H1 (cell line): ENCODE measurements around the gene RAVER2. TPM values are rescaled to one million over a fixed set of nuclear protein-coding genes. Genes with fewer than 3 reads are reported as not detected.

Experiments used
- CTCF ChIA-PET: fragments of 300-600 bp; sonication (Branson Sonifier 250); formaldehyde crosslinking; loops from one replicate; lab custom pipeline; 2021; ENCODE audit not compliant: partially characterized antibody; lab: Charles Lee
- POLR2A ChIA-PET: fragments of 300-600 bp; sonication (Branson Sonifier 250); formaldehyde crosslinking; loops from one replicate; lab custom pipeline; 2021; ENCODE audit warnings: inconsistent platforms; ENCODE audit not compliant: partially characterized antibody; lab: Charles Lee
- DNase-seq, 2 experiments: peaks; one replicate each; pipeline versions ENCODE4 v3.0.0 to v3.0.0-alpha.2; 2010 to 2022; ENCODE audit warnings: low spot score in 2 of 2, low read depth in 1 of 2, mixed read lengths in 1 of 2
- FAIRE-seq: peaks from 2 replicates; lab custom pipeline; 2011; peaks lifted over from hg19 to GRCh38; lab: Jason Lieb, UNC
- H2AFZ ChIP-seq: 2 replicates; pipeline ENCODE4 v1.8.1; 2012; ENCODE audit warnings: low read length, inconsistent platforms
- H2AK5ac ChIP-seq: 2 replicates; pipeline ENCODE4 v1.6.1; 2013; ENCODE audit warnings: low read depth, low read length
- H2BK120ac ChIP-seq: replicated peaks from 2 replicates; pipeline ENCODE3; 2013; ENCODE audit warnings: low read depth, low read length, inconsistent platforms
- H2BK12ac ChIP-seq: 2 replicates; pipeline ENCODE4 v1.6.1; 2013; ENCODE audit warnings: low read depth, low read length
- H2BK15ac ChIP-seq: 2 replicates; pipeline ENCODE4 v1.6.1; 2013; ENCODE audit warnings: low read length
- H2BK20ac ChIP-seq: 2 replicates; pipeline ENCODE4 v1.6.1; 2013; ENCODE audit warnings: low read length
- H2BK5ac ChIP-seq: 2 replicates; pipeline ENCODE4 v1.6.1; 2013; ENCODE audit warnings: low read depth, low read length
- H3K14ac ChIP-seq: 2 replicates; pipeline ENCODE4 v1.6.1; 2013; ENCODE audit warnings: inconsistent platforms; ENCODE audit not compliant: insufficient read length
- H3K18ac ChIP-seq: 2 replicates; pipeline ENCODE4 v1.6.1; 2013; ENCODE audit warnings: low read length; ENCODE audit errors: extremely low read depth
- H3K23ac ChIP-seq: 2 replicates; pipeline ENCODE4 v1.6.1; 2013; ENCODE audit warnings: inconsistent platforms; ENCODE audit not compliant: insufficient read length
- H3K23me2 ChIP-seq: 2 replicates; pipeline ENCODE4 v1.6.1; 2013; ENCODE audit warnings: low read depth, low read length
- H3K27ac ChIP-seq: 2 replicates; pipeline ENCODE4 v1.6.1; 2011; ENCODE audit warnings: low read depth, low read length, inconsistent platforms
- H3K27me3 ChIP-seq, 4 experiments: replicated peaks in 1 of 4; 1 replicate in 1 of 4; 2 replicates in 3 of 4; pipeline versions ENCODE4 v1.6.1 to v1.8.1; 2011 to 2013; ENCODE audit warnings: low read length in 3 of 4, mild to moderate bottlenecking in 3 of 4, inconsistent platforms in 2 of 4, mixed read lengths in 2 of 4, moderate library complexity in 1 of 4; ENCODE audit not compliant: control insufficient read depth in 3 of 4, insufficient read depth in 3 of 4; ENCODE audit errors: extremely low read depth in 1 of 4
- H3K36me3 ChIP-seq, 4 experiments: 2 replicates each; pipeline versions ENCODE4 v1.6.1 to v1.8.1; 2011 to 2013; ENCODE audit warnings: mild to moderate bottlenecking in 4 of 4, low read length in 3 of 4, moderate library complexity in 2 of 4, control low read depth in 1 of 4, inconsistent platforms in 1 of 4; ENCODE audit not compliant: insufficient read depth in 4 of 4, control insufficient read depth in 2 of 4
- H3K4ac ChIP-seq: replicated peaks from 2 replicates; pipeline ENCODE3; 2013; ENCODE audit warnings: low read length, low read depth, mixed read lengths, inconsistent platforms; ENCODE audit not compliant: insufficient read length
- H3K4me1 ChIP-seq, 4 experiments: replicated peaks in 1 of 4; 1 replicate in 1 of 4; 2 replicates in 3 of 4; pipeline versions ENCODE4 v1.6.1 to v1.8.1; 2011 to 2013; ENCODE audit warnings: low read length in 3 of 4, inconsistent platforms in 2 of 4, mixed read lengths in 1 of 4; ENCODE audit not compliant: insufficient read depth in 4 of 4, control insufficient read depth in 3 of 4
- H3K4me2 ChIP-seq, 2 experiments: 2 replicates each; pipeline versions ENCODE4 v1.6.1 to v1.8.1; 2011 to 2013; ENCODE audit warnings: low read depth in 2 of 2, low read length in 2 of 2, control low read depth in 1 of 2, inconsistent platforms in 1 of 2, mild to moderate bottlenecking in 1 of 2; ENCODE audit not compliant: insufficient read depth in 1 of 2
- H3K4me3 ChIP-seq, 4 experiments: fragments of 200-600, 300-600 bp in 1 of 4; sonication (generic), shearing (Covaris generic), sonication (Bioruptor Twin) in 1 of 4; 2 replicates each; pipeline versions ENCODE4 v1.5.1 to v1.8.1; 2011 to 2016; ENCODE audit warnings: low read length in 4 of 4, low read depth in 3 of 4, control low read depth in 2 of 4, inconsistent platforms in 2 of 4, mild to moderate bottlenecking in 2 of 4, mixed read lengths in 1 of 4, moderate library complexity in 1 of 4; ENCODE audit not compliant: insufficient read depth in 2 of 4; ENCODE audit errors: extremely low read depth in 1 of 4
- H3K56ac ChIP-seq: replicated peaks from 2 replicates; pipeline ENCODE3; 2013; ENCODE audit warnings: low read depth, mild to moderate bottlenecking, mixed read lengths, low read length, inconsistent platforms; ENCODE audit not compliant: insufficient read length
- H3K79me1 ChIP-seq: 2 replicates; pipeline ENCODE4 v1.6.1; 2013; ENCODE audit warnings: low read depth, low read length, control low read depth
- H3K79me2 ChIP-seq, 2 experiments: 2 replicates each; pipeline versions ENCODE4 v1.6.1 to v1.8.1; 2012 to 2013; ENCODE audit warnings: low read length in 2 of 2, mild to moderate bottlenecking in 2 of 2, inconsistent platforms in 1 of 2; ENCODE audit not compliant: insufficient read depth in 2 of 2, control insufficient read depth in 1 of 2
- H3K9ac ChIP-seq, 4 experiments: replicated peaks in 1 of 4; 1 replicate in 1 of 4; 2 replicates in 3 of 4; pipeline versions ENCODE4 v1.6.1 to v1.8.1; 2011 to 2013; ENCODE audit warnings: low read depth in 3 of 4, low read length in 3 of 4, control low read depth in 2 of 4, mild to moderate bottlenecking in 2 of 4, moderate library complexity in 2 of 4, inconsistent platforms in 1 of 4; ENCODE audit errors: extremely low read depth in 1 of 4
- H3K9me3 ChIP-seq, 2 experiments: 2 replicates each; pipeline versions ENCODE4 v1.6.1 to v1.8.1; 2012 to 2013; ENCODE audit warnings: mild to moderate bottlenecking in 2 of 2, moderate library complexity in 2 of 2, control low read depth in 1 of 2, inconsistent platforms in 1 of 2, low read depth in 1 of 2, low read length in 1 of 2, mixed read lengths in 1 of 2; ENCODE audit not compliant: insufficient read depth in 2 of 2
- H4K20me1 ChIP-seq, 2 experiments: replicated peaks in 1 of 2; 2 replicates each; pipeline versions ENCODE3 to v1.8.1; 2011 to 2013; ENCODE audit warnings: inconsistent platforms in 2 of 2, low read length in 2 of 2, mild to moderate bottlenecking in 1 of 2; ENCODE audit not compliant: insufficient read depth in 2 of 2, control insufficient read depth in 1 of 2
- H4K5ac ChIP-seq: 2 replicates; pipeline ENCODE4 v1.6.1; 2013; ENCODE audit warnings: low read length, low read depth, mixed read lengths, inconsistent platforms; ENCODE audit not compliant: insufficient read length
- H4K8ac ChIP-seq: 2 replicates; pipeline ENCODE4 v1.8.0; 2013; ENCODE audit warnings: mild to moderate bottlenecking, moderate library complexity, low read length, inconsistent platforms; ENCODE audit not compliant: insufficient read depth; ENCODE audit errors: extremely low read depth
- H4K91ac ChIP-seq: replicated peaks from 2 replicates; pipeline ENCODE3; 2013; ENCODE audit warnings: low read length, mixed read lengths, inconsistent platforms; ENCODE audit not compliant: insufficient read length
- BRCA1 ChIP-seq: IDR thresholded peaks from 2 replicates; pipeline ENCODE4 v1.6.1; 2012; ENCODE audit warnings: low read depth, low read length, improper control_type of control experiment
- GABPA ChIP-seq: IDR thresholded peaks from 2 replicates; pipeline ENCODE4 v1.6.1; 2011; ENCODE audit warnings: mild to moderate bottlenecking, low read length, moderate library complexity, borderline replicate concordance; ENCODE audit not compliant: insufficient read depth
- GTF2F1 ChIP-seq: IDR thresholded peaks from 2 replicates; pipeline ENCODE4 v1.6.1; 2012; ENCODE audit warnings: low read depth, low read length, improper control_type of control experiment, borderline replicate concordance
- POLR2A ChIP-seq, 2 experiments: IDR thresholded peaks; 1 replicate in 1 of 2; 2 replicates in 1 of 2; pipeline ENCODE4 v1.6.1; 2011; ENCODE audit warnings: low read depth in 2 of 2, low read length in 2 of 2, mild to moderate bottlenecking in 2 of 2; ENCODE audit errors: control extremely low read depth in 1 of 2
- SRF ChIP-seq: IDR thresholded peaks from 2 replicates; pipeline ENCODE4 v1.6.1; 2011; ENCODE audit warnings: mild to moderate bottlenecking, low read depth, low read length, moderate library complexity
- TAF7 ChIP-seq: optimal IDR thresholded peaks from 2 replicates; pipeline ENCODE3; 2011; ENCODE audit warnings: low read depth, mild to moderate bottlenecking, inconsistent platforms, low read length, moderate library complexity, borderline replicate concordance
- WGBS, 2 experiments: shearing (Covaris generic) in 1 of 2; methylation state at CpG; one replicate each; pipeline versions ENCODE4 v1.1.6 to v1.1.7; 2013 to 2015; ENCODE audit warnings: low lambda C conversion rate in 2 of 2, mixed read lengths in 2 of 2, inconsistent platforms in 1 of 2, low coverage in 1 of 2, missing lambda C conversion rate in 1 of 2; ENCODE audit not compliant: insufficient replicate concordance in 2 of 2, insufficient coverage in 1 of 2, insufficient read length in 1 of 2; ENCODE audit errors: extremely low coverage in 1 of 2, missing lambda C conversion rate in 1 of 2; 5-methylcytosine and 5-hydroxymethylcytosine counted together
- polyA plus RNA-seq, 7 experiments: library from polyadenylated mRNA; depleted of rRNA in 3 of 7; stranded (reverse) in 5 of 7; unstranded in 2 of 7; fragments of >200 nt in 5 of 7; fragments of 200-250 nt in 2 of 7; gene quantifications; 1 replicate in 5 of 7; 2 replicates in 1 of 7; 4 replicates in 1 of 7; pipeline versions ENCODE4 v1.2.1 to v1.2.3, GENCODE V29; 2011 to 2013; ENCODE audit warnings: missing spikeins in 2 of 7, mixed read lengths in 2 of 7
- total RNA-seq: library from RNA; stranded (reverse); fragmentation: NEBNext Ultra II Directional; extraction: Animal tissue kit (Norgen Biotek cat#: 25700); gene quantifications from 2 replicates; pipeline ENCODE4 v1.2.1, GENCODE V29; 2021

RAVER2 gene
- total and polyA plus RNA-seq, 2 of the 8 experiments (the other 6 are each of a cell fraction or from before 2014, with no cell fraction given) = 10.5 to 19.5 TPM

GRCh38 chr1:64839261-64839660, 94.4 kb downstream of the RAVER2 start:
- H3K4me3 ChIP-seq = no peak overlapping the region
- H3K14ac ChIP-seq = no peak overlapping the region
- no peak overlapping the region for H2BK20ac ChIP-seq
- no peak for FAIRE-seq
- no peak overlapping the region for H4K91ac ChIP-seq
- no peaks in the 10 kb centered on the region; a peak in 1 of 7 replicates for H3K4me1 ChIP-seq
- no peak overlapping the region for H2BK120ac ChIP-seq
- no peaks in the 10 kb centered on the region for H3K79me1 ChIP-seq
- no peak overlapping the region for H2AFZ ChIP-seq
- CTCF ChIA-PET = interaction anchor here (1.1 kb wide), 1 partner anchor 20 kb away, joined by 3 read pairs; no protein-coding TSS in a partner anchor
- H2AK5ac ChIP-seq = no peak overlapping the region
- H4K20me1 ChIP-seq = no peaks in the 10 kb centered on the region
- no peak overlapping the region for H4K8ac ChIP-seq
- H3K4ac ChIP-seq = no peak overlapping the region
- H3K36me3 ChIP-seq = peaks cover 0 to 8% (median 2%) of the 10 kb centered on the region in 4 experiments; a peak in 5 of 8 replicates
- POLR2A ChIA-PET = no interaction called here
- no peaks in the 10 kb centered on the region for H3K27me3 ChIP-seq
- no peak overlapping the region for H3K27ac ChIP-seq
- H2BK5ac ChIP-seq = no peak overlapping the region
- H3K9me3 ChIP-seq = no peaks in the 10 kb centered on the region
- H3K23ac ChIP-seq = no peak overlapping the region
- H3K56ac ChIP-seq = no peak overlapping the region
- WGBS, 2 experiments = 88% methylated on average over 5 of the region's 5 CpGs; no CpG with 5 or more reads in 1 of the 2 experiments
- H2BK15ac ChIP-seq = no peak overlapping the region
- DNase-seq = no peak
- H3K23me2 ChIP-seq = no peaks in the 10 kb centered on the region
- H3K79me2 ChIP-seq = no peaks in the 10 kb centered on the region
- no peak overlapping the region for H3K9ac ChIP-seq
- no peak overlapping the region for H2BK12ac ChIP-seq
- H3K4me2 ChIP-seq = no peak overlapping the region
- H3K18ac ChIP-seq = no peak overlapping the region
- H4K5ac ChIP-seq = no peak overlapping the region
- TF ChIP-seq SRF (no peak), TAF7 (no peak), GABPA (no peak), POLR2A (IDR thresholded peaks at IDR 0.05; ENCODE audit: control extremely low read depth in 1 of 2, low read depth in 2 of 2, low read length in 2 of 2) (no peak), GTF2F1 (no peak), BRCA1 (no peak)
